H9 (cell line): ENCODE results near the gene SELENOV. TPM values are rescaled to one million over a fixed set of nuclear protein-coding genes. Genes with fewer than 3 reads are reported as not detected.

Experiments
- DNase-seq: peaks from one replicate; pipeline ENCODE4 v3.0.0-alpha.2; 2017
- H2AFZ ChIP-seq: one replicate; pipeline ENCODE4 v1.6.1; 2013; ENCODE audit warnings: mild to moderate bottlenecking, low read length, control low read depth, moderate library complexity
- H2AK5ac ChIP-seq: 2 replicates; pipeline ENCODE4 v1.6.1; 2013; ENCODE audit warnings: low read length, control low read depth, mixed read lengths; ENCODE audit not compliant: insufficient read length
- H2BK120ac ChIP-seq: one replicate; pipeline ENCODE4 v1.6.1; 2013; ENCODE audit warnings: low read depth, mild to moderate bottlenecking, low read length, control low read depth, inconsistent platforms; ENCODE audit not compliant: poor library complexity, severe bottlenecking
- H2BK12ac ChIP-seq: 2 replicates; pipeline ENCODE4 v1.6.1; 2013; ENCODE audit warnings: low read length, control low read depth, mixed read lengths, low read depth; ENCODE audit not compliant: insufficient read length
- H2BK15ac ChIP-seq: 2 replicates; pipeline ENCODE4 v1.6.1; 2013; ENCODE audit warnings: low read depth, low read length, control low read depth
- H2BK20ac ChIP-seq: one replicate; pipeline ENCODE4 v1.6.1; 2013; ENCODE audit warnings: low read depth, mild to moderate bottlenecking, low read length, control low read depth, inconsistent platforms; ENCODE audit not compliant: poor library complexity, severe bottlenecking
- H2BK5ac ChIP-seq: 2 replicates; pipeline ENCODE4 v1.6.1; 2013; ENCODE audit warnings: low read length, control low read depth, mixed read lengths; ENCODE audit not compliant: insufficient read length
- H3K14ac ChIP-seq: 2 replicates; pipeline ENCODE4 v1.6.1; 2013; ENCODE audit warnings: low read length, control low read depth; ENCODE audit not compliant: insufficient read depth
- H3K18ac ChIP-seq: 2 replicates; pipeline ENCODE4 v1.6.1; 2013; ENCODE audit warnings: low read depth, mild to moderate bottlenecking, mixed read lengths, low read length, control low read depth; ENCODE audit not compliant: insufficient read length
- H3K23ac ChIP-seq: 2 replicates; pipeline ENCODE4 v1.6.1; 2013; ENCODE audit warnings: low read length, control low read depth, mixed read lengths, low read depth; ENCODE audit not compliant: insufficient read length
- H3K23me2 ChIP-seq: 2 replicates; pipeline ENCODE4 v1.6.1; 2013; ENCODE audit warnings: low read depth, mild to moderate bottlenecking, mixed read lengths, low read length, control low read depth; ENCODE audit not compliant: insufficient read length, poor library complexity, severe bottlenecking
- H3K27ac ChIP-seq: 2 replicates; pipeline ENCODE4 v1.5.1; 2013; ENCODE audit warnings: low read length, control low read depth, mixed read lengths, low read depth; ENCODE audit not compliant: insufficient read length
- H3K27me3 ChIP-seq: 2 replicates; pipeline ENCODE4 v1.6.1; 2013; ENCODE audit warnings: low read length, control low read depth, inconsistent platforms; ENCODE audit not compliant: insufficient read depth
- H3K4ac ChIP-seq: 2 replicates; pipeline ENCODE4 v1.6.1; 2013; ENCODE audit warnings: low read depth, mild to moderate bottlenecking, control low read depth, inconsistent platforms, low read length, moderate library complexity
- H3K4me1 ChIP-seq: 2 replicates; pipeline ENCODE4 v1.6.1; 2013; ENCODE audit warnings: low read length, control low read depth, inconsistent platforms; ENCODE audit not compliant: insufficient read depth
- H3K4me2 ChIP-seq: 2 replicates; pipeline ENCODE4 v1.6.1; 2013; ENCODE audit warnings: low read length, control low read depth, mixed read lengths; ENCODE audit not compliant: insufficient read length, insufficient read depth
- H3K56ac ChIP-seq: 2 replicates; pipeline ENCODE4 v1.6.1; 2013; ENCODE audit warnings: low read depth, mild to moderate bottlenecking, mixed read lengths, low read length, control low read depth; ENCODE audit not compliant: insufficient read length
- H3K79me1 ChIP-seq: 2 replicates; pipeline ENCODE4 v1.6.1; 2013; ENCODE audit warnings: low read depth, mild to moderate bottlenecking, moderate library complexity, low read length, control low read depth, inconsistent platforms; ENCODE audit not compliant: insufficient read depth, poor library complexity, severe bottlenecking
- H3K79me2 ChIP-seq: 2 replicates; pipeline ENCODE4 v1.6.1; 2013; ENCODE audit warnings: low read length, control low read depth, inconsistent platforms; ENCODE audit not compliant: insufficient read depth
- H3K9ac ChIP-seq: 2 replicates; pipeline ENCODE4 v1.6.1; 2013; ENCODE audit warnings: low read length, control low read depth, mixed read lengths; ENCODE audit not compliant: insufficient read length; ENCODE audit errors: extremely low read depth
- H3K9me3 ChIP-seq: one replicate; pipeline ENCODE4 v1.6.1; 2013; ENCODE audit warnings: low read depth, low read length, inconsistent platforms; ENCODE audit not compliant: control insufficient read depth
- H3T11ph ChIP-seq: one replicate; pipeline ENCODE4 v1.6.1; 2013; ENCODE audit warnings: mild to moderate bottlenecking, low read length, control low read depth, inconsistent platforms
- H4K20me1 ChIP-seq: one replicate; pipeline ENCODE4 v1.6.1; 2013; ENCODE audit not compliant: control insufficient read depth, insufficient read length, insufficient read depth
- H4K5ac ChIP-seq: 2 replicates; pipeline ENCODE4 v1.6.1; 2013; ENCODE audit warnings: low read depth, mild to moderate bottlenecking, mixed read lengths, low read length, control low read depth; ENCODE audit not compliant: insufficient read length
- H4K8ac ChIP-seq: replicated peaks from 2 replicates; pipeline ENCODE4 v1.6.1; 2013; ENCODE audit warnings: low read length, control low read depth, mixed read lengths, low read depth; ENCODE audit not compliant: insufficient read length
- H4K91ac ChIP-seq: 2 replicates; pipeline ENCODE4 v1.6.1; 2013; ENCODE audit warnings: low read depth, mild to moderate bottlenecking, moderate library complexity, mixed read lengths, low read length, control low read depth; ENCODE audit not compliant: insufficient read length
- H3K27ac Mint-ChIP-seq, 3 experiments: 2 replicates in 2 of 3; 3 replicates in 1 of 3; pipeline ENCODE4 v1.8.0; 2020 to 2021; ENCODE audit warnings: mixed read lengths in 3 of 3, mild to moderate bottlenecking in 1 of 3, moderate library complexity in 1 of 3
- H3K27me3 Mint-ChIP-seq: 2 replicates; pipeline ENCODE4 v1.8.0; 2021; ENCODE audit warnings: low read depth, mild to moderate bottlenecking, moderate library complexity, mixed read lengths
- H3K36me3 Mint-ChIP-seq, 3 experiments: 2 replicates in 2 of 3; 3 replicates in 1 of 3; pipeline ENCODE4 v1.8.0; 2020 to 2021; ENCODE audit warnings: low read depth in 3 of 3, mixed read lengths in 3 of 3; ENCODE audit not compliant: insufficient read depth in 1 of 3
- H3K4me1 Mint-ChIP-seq, 2 experiments: 2 replicates each; pipeline ENCODE4 v1.8.0; 2020; ENCODE audit warnings: mixed read lengths in 2 of 2
- H3K4me3 Mint-ChIP-seq, 2 experiments: 2 replicates in 1 of 2; 3 replicates in 1 of 2; pipeline ENCODE4 v1.8.0; 2020 to 2021; ENCODE audit warnings: mild to moderate bottlenecking in 2 of 2, mixed read lengths in 2 of 2, moderate library complexity in 1 of 2
- H3K9me3 Mint-ChIP-seq, 2 experiments: 2 replicates in 1 of 2; 3 replicates in 1 of 2; pipeline ENCODE4 v1.8.0; 2020; ENCODE audit warnings: mild to moderate bottlenecking in 2 of 2, mixed read lengths in 2 of 2, moderate library complexity in 1 of 2
- WGBS: extraction: QIAGEN DNeasy Blood & Tissue Kit; methylation state at CpG from one replicate; pipeline ENCODE4 v1.1.7; 2013; ENCODE audit warnings: missing lambda C conversion rate, low lambda C conversion rate, mixed read lengths; ENCODE audit not compliant: insufficient read length; ENCODE audit errors: extremely low coverage; 5-methylcytosine and 5-hydroxymethylcytosine counted together
- total RNA-seq: library from RNA; stranded (reverse); gene quantifications from 2 replicates; pipeline ENCODE4 v1.2.1, GENCODE V29; 2021
- TF ChIP-seq, protein P1 (sequence below): fragments of 200-600 bp; sonication (generic); conservative IDR thresholded peaks from 3 replicates; pipeline ENCODE4 v1.8.0; 2021; ENCODE audit warnings: antibody characterized with exemption, mild to moderate bottlenecking

SELENOV gene
- total RNA-seq, 1 experiment from 2014 or later = 6.9 TPM

DNA sequence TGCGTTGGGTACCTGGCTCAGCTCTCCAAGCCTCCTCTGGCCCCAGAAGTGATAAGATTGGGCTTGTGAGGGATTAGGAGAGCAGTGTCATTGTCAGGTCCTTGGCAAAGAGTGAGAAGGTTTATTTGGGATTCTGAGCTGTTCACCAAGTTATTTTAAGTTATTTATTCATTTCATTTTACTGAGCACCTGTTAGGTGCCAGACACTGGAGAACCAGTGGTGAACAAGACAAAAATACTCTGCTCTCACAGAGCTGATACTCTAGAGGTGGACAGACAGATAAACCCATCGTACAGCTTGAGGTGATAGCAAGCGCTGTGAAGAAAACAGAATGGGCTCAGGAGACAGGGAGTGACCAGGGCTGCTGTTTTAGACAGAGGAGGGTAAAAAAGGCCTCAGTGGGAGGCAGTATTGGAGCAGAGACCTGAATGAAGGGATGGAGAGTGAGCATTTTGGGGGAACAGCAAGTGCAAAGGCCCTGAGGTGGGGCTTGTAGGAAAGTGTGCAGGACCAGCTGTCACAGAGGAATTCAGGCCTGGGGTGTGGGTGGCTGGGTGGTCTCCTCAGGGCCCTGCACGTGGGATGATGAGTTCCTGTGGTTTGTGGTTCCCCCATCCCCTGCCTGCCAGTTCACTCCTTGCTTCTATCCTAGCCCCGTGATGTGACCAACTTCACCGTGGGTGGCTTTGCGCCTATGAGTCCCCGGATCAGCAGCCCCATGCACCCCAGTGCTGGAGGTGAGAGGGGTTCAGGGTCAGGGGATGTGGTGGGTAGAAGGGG, 43.0 kb upstream of the SELENOV start:
- Histone ChIP-seq H2AK5ac (no peak overlapping the region), H3K9ac (no peak overlapping the region), H3K79me2 (no peaks in the 10 kb centered on the region), H3K56ac (no peak overlapping the region), H2BK15ac (no peak overlapping the region), H2BK12ac (no peak overlapping the region), H2BK20ac (no peak overlapping the region), H3K4me2 (no peak overlapping the region), H3T11ph (no peak overlapping the region), H3K18ac (no peak overlapping the region), H3K4ac (no peak overlapping the region), H4K5ac (no peak overlapping the region), H3K27me3 (no peaks in the 10 kb centered on the region), H3K9me3 (no peaks in the 10 kb centered on the region), H2BK120ac (no peak overlapping the region), H3K14ac (no peak overlapping the region), H4K91ac (no peak overlapping the region), H3K27ac (no peak overlapping the region), H3K79me1 (no peaks in the 10 kb centered on the region), H3K23ac (no peak overlapping the region), H4K20me1 (no peaks in the 10 kb centered on the region), H2AFZ (no peak overlapping the region), H3K4me1 (no peaks in the 10 kb centered on the region), H4K8ac (no peak overlapping the region), H3K23me2 (no peaks in the 10 kb centered on the region), H2BK5ac (no peak overlapping the region)
- peaks cover 0 to 5% of the 10 kb centered on the region in 2 experiments; a peak in 1 of 4 replicates for H3K4me1 Mint-ChIP-seq
- no peaks in the 10 kb centered on the region; a peak in 1 of 5 replicates for H3K9me3 Mint-ChIP-seq
- no peaks in the 10 kb centered on the region; the same call in 1 of the 2 replicates for H3K27me3 Mint-ChIP-seq
- no peak overlapping the region for H3K4me3 Mint-ChIP-seq
- no peak for DNase-seq
- TF ChIP-seq, protein P1, sequence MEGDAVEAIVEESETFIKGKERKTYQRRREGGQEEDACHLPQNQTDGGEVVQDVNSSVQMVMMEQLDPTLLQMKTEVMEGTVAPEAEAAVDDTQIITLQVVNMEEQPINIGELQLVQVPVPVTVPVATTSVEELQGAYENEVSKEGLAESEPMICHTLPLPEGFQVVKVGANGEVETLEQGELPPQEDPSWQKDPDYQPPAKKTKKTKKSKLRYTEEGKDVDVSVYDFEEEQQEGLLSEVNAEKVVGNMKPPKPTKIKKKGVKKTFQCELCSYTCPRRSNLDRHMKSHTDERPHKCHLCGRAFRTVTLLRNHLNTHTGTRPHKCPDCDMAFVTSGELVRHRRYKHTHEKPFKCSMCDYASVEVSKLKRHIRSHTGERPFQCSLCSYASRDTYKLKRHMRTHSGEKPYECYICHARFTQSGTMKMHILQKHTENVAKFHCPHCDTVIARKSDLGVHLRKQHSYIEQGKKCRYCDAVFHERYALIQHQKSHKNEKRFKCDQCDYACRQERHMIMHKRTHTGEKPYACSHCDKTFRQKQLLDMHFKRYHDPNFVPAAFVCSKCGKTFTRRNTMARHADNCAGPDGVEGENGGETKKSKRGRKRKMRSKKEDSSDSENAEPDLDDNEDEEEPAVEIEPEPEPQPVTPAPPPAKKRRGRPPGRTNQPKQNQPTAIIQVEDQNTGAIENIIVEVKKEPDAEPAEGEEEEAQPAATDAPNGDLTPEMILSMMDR = no peak
- WGBS = no CpG with 5 or more reads among the region's 8 CpGs
- no peak overlapping the region for H3K27ac Mint-ChIP-seq
- H3K36me3 Mint-ChIP-seq = peaks cover 53 to 85% (median 80%) of the 10 kb centered on the region in 3 experiments; a peak in 6 of 7 replicates
